ENCODE data around the gene AP3B1.

AP3B1 gene

GRCh38 chr5:78004559-78004958, 289.9 kb downstream of the AP3B1 start:
- Histone ChIP-seq H3K9me2 (ENCODE audit: low read depth, low read length) (no peaks in the 10 kb centered on the region), H3K4me2 (ENCODE audit: low read length) (no peak overlapping the region), H4K20me1 (ENCODE audit: insufficient read depth, low read length) (no peaks in the 10 kb centered on the region), H3K4me1 (ENCODE audit: insufficient read depth, low read length, severe bottlenecking) (peaks cover 11% of the 10 kb centered on the region), H3K27me3 (ENCODE audit: insufficient read depth, low read length) (no peaks in the 10 kb centered on the region), H3K9ac (ENCODE audit: low read length) (no peak overlapping the region), H3K9me3 (ENCODE audit: low read length) (no peaks in the 10 kb centered on the region), H3K4me3 (ENCODE audit: low read depth, low read length, poor library complexity, severe bottlenecking) (no peak overlapping the region), H3K27ac (ENCODE audit: low read depth, low read length, poor library complexity, severe bottlenecking) (no peak overlapping the region), H3K36me3 (ENCODE audit: insufficient read depth, low read length) (0 out of 2 replicates have a peak, but pooled peaks cover 6% of the 10 kb centered on the region), H3K79me2 (ENCODE audit: insufficient read depth, low read length) (no peaks in the 10 kb centered on the region), H2AFZ (ENCODE audit: low read length) (no peak overlapping the region), H3F3A (ENCODE audit: insufficient read depth, low read length) (no peaks in the 10 kb centered on the region)
- TF ChIP-seq EZH2 (IDR thresholded peaks at IDR 0.05; ENCODE audit: borderline replicate concordance, low read length): no peak
- TF ChIP-seq, protein P1, sequence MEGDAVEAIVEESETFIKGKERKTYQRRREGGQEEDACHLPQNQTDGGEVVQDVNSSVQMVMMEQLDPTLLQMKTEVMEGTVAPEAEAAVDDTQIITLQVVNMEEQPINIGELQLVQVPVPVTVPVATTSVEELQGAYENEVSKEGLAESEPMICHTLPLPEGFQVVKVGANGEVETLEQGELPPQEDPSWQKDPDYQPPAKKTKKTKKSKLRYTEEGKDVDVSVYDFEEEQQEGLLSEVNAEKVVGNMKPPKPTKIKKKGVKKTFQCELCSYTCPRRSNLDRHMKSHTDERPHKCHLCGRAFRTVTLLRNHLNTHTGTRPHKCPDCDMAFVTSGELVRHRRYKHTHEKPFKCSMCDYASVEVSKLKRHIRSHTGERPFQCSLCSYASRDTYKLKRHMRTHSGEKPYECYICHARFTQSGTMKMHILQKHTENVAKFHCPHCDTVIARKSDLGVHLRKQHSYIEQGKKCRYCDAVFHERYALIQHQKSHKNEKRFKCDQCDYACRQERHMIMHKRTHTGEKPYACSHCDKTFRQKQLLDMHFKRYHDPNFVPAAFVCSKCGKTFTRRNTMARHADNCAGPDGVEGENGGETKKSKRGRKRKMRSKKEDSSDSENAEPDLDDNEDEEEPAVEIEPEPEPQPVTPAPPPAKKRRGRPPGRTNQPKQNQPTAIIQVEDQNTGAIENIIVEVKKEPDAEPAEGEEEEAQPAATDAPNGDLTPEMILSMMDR (IDR thresholded peaks at IDR 0.05; ENCODE audit: low read length): no peak

- 0 out of 2 replicates have a peak, but pooled peaks cover 6% of the 10 kb centered on the region for H3K36me3 ChIP-seq (ENCODE audit: insufficient read depth, low read length)
- H3K4me2 ChIP-seq (ENCODE audit: low read length): peak overlapping the region; percentile 28; the same call in 1 of the 2 replicates
- no peak overlapping the region for H3K9ac ChIP-seq (ENCODE audit: low read length)
- no peak overlapping the region for H2AFZ ChIP-seq (ENCODE audit: low read length)
- H3K79me2 ChIP-seq (ENCODE audit: insufficient read depth, low read length): no peaks in the 10 kb centered on the region
- peaks cover 11% of the 10 kb centered on the region for H3K4me1 ChIP-seq (ENCODE audit: insufficient read depth, low read length, severe bottlenecking)
- H3K27me3 ChIP-seq (ENCODE audit: insufficient read depth, low read length): no peaks in the 10 kb centered on the region
- TF ChIP-seq EZH2 (IDR thresholded peaks at IDR 0.05; ENCODE audit: borderline replicate concordance, low read length): no peak
- TF ChIP-seq, protein P1 (IDR thresholded peaks at IDR 0.05; ENCODE audit: low read length): no peak
- no peak overlapping the region for H3K27ac ChIP-seq (ENCODE audit: low read depth, low read length, poor library complexity, severe bottlenecking)
- H3K9me2 ChIP-seq (ENCODE audit: low read depth, low read length): no peaks in the 10 kb centered on the region
- H3K4me3 ChIP-seq (ENCODE audit: low read depth, low read length, poor library complexity, severe bottlenecking): no peak overlapping the region
- H3F3A ChIP-seq (ENCODE audit: insufficient read depth, low read length): no peaks in the 10 kb centered on the region
- no peaks in the 10 kb centered on the region for H3K9me3 ChIP-seq (ENCODE audit: low read length)
- no peaks in the 10 kb centered on the region for H4K20me1 ChIP-seq (ENCODE audit: insufficient read depth, low read length)
These were observed 290.6 kb downstream of the AP3B1 start for GRCh38 chr5:78003919-78004318.

DNA sequence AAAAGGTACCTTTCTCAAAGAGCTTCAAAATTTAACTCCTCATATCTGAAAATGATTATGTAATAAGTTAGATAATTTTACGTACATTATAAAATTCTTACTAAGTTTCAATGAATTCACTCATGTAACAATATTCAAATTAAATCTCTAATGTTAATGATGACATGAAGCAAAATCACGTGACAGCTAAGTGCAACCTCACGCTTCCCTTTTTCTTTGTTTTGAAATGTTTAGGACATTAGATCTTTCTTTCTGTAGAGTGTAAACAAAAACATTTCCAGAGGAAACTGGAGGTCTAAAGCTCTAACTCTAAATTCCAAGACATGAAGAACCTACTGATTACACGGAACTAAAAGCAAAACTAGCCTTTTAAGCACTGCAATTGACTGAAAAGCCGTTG, 291.0 kb downstream of the AP3B1 start:
- Histone ChIP-seq H3K27me3 (ENCODE audit: insufficient read depth, low read length) (no peaks in the 10 kb centered on the region), H3K4me1 (ENCODE audit: insufficient read depth, low read length, severe bottlenecking) (peaks cover 11% of the 10 kb centered on the region), H3K79me2 (ENCODE audit: insufficient read depth, low read length) (no peaks in the 10 kb centered on the region), H3K4me3 (ENCODE audit: low read depth, low read length, poor library complexity, severe bottlenecking) (no peak overlapping the region), H3F3A (ENCODE audit: insufficient read depth, low read length) (no peaks in the 10 kb centered on the region), H3K27ac (ENCODE audit: low read depth, low read length, poor library complexity, severe bottlenecking) (no peak overlapping the region), H4K20me1 (ENCODE audit: insufficient read depth, low read length) (no peaks in the 10 kb centered on the region), H3K9me2 (ENCODE audit: low read depth, low read length) (no peaks in the 10 kb centered on the region), H2AFZ (ENCODE audit: low read length) (no peak overlapping the region), H3K4me2 (ENCODE audit: low read length) (peak overlapping the region; percentile 28; the same call in 1 of the 2 replicates), H3K9ac (ENCODE audit: low read length) (no peak overlapping the region), H3K9me3 (ENCODE audit: low read length) (no peaks in the 10 kb centered on the region), H3K36me3 (ENCODE audit: insufficient read depth, low read length) (0 out of 2 replicates have a peak, but pooled peaks cover 6% of the 10 kb centered on the region)
- no peak for TF ChIP-seq EZH2 (IDR thresholded peaks at IDR 0.05; ENCODE audit: borderline replicate concordance, low read length)
- TF ChIP-seq, protein P1 (IDR thresholded peaks at IDR 0.05; ENCODE audit: low read length): no peak

All from OCI-LY1 (cell line).